ENCODE measurements around the gene PGM2L1. TPM values are rescaled to one million over a fixed set of nuclear protein-coding genes. Genes with fewer than 3 reads are reported as not detected.

Gene PGM2L1
- total and polyA plus RNA-seq, 4 donors, result 0.33 to 8.2 (median 1.2) TPM

DNA sequence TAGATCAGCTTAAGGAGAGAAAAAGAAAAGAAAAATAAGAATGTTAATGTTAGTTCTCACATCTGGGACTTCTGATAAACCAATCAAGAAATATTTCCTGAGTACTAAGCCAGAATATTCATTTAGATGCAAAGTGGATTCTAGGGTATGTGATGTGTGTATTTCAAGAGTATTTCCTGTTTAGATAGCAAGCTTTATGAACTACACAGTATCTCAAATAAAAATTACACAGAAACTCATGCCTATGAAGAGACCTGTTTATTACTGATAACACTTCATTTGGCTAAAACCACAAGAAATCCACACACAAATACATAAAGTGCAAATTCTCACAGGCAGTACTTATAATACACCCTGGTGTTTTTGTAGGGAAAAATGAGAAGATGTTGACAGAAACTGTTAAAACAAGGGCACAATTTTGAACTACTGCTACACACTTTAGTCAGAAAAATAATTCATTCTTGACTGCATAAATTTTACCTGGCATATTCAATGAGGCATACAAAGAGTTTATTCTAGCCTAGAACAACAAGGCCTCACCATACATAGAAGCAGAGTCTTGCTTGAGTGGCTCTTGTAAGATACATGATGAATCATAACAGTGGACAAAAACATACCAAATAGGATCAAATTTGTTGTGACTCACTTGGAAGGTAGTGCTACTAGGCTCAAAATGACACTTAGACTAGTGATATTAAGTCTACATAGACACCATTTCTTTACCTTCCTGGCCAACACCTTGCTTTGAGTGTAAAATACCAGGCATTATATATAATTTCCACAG, 68.0 kb downstream of the PGM2L1 start:
- Histone ChIP-seq H3K4me3 (ENCODE audit: low read depth in 1 of 3, low read length in 3 of 3) (no peak overlapping the region), H3K9ac (ENCODE audit: low read depth in 1 of 2, low read length in 2 of 2) (no peak overlapping the region), H3K4me1 (ENCODE audit: control insufficient read depth in 4 of 4, insufficient read depth in 4 of 4, low read length in 3 of 4) (no peaks in the 10 kb centered on the region), H3K9me3 (ENCODE audit: control insufficient read depth in 4 of 4, low read length in 3 of 4) (no peaks in the 10 kb centered on the region), H3K27ac (ENCODE audit: low read depth in 1 of 2, low read length in 2 of 2) (no peak overlapping the region), H3K36me3 (ENCODE audit: control insufficient read depth in 4 of 4, insufficient read depth in 3 of 4, low read depth in 1 of 4, low read length in 3 of 4) (no peaks in the 10 kb centered on the region), H3K27me3 (ENCODE audit: control insufficient read depth in 4 of 4, insufficient read depth in 4 of 4, low read length in 3 of 4) (no peaks in the 10 kb centered on the region)
- DNase-seq (ENCODE audit: low spot score), result no peak
- TF ChIP-seq, protein P1, sequence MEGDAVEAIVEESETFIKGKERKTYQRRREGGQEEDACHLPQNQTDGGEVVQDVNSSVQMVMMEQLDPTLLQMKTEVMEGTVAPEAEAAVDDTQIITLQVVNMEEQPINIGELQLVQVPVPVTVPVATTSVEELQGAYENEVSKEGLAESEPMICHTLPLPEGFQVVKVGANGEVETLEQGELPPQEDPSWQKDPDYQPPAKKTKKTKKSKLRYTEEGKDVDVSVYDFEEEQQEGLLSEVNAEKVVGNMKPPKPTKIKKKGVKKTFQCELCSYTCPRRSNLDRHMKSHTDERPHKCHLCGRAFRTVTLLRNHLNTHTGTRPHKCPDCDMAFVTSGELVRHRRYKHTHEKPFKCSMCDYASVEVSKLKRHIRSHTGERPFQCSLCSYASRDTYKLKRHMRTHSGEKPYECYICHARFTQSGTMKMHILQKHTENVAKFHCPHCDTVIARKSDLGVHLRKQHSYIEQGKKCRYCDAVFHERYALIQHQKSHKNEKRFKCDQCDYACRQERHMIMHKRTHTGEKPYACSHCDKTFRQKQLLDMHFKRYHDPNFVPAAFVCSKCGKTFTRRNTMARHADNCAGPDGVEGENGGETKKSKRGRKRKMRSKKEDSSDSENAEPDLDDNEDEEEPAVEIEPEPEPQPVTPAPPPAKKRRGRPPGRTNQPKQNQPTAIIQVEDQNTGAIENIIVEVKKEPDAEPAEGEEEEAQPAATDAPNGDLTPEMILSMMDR (IDR thresholded peaks at IDR 0.05; ENCODE audit: low read depth, low read length, missing input control), result no peak
- TF ChIP-seq SP1 (IDR thresholded peaks at IDR 0.05) (no peak), NR2F2 (IDR thresholded peaks at IDR 0.05) (no peak), FOXA2 (IDR thresholded peaks at IDR 0.05) (no peak), HNF4A (conservative IDR thresholded peaks at IDR 0.05) (no peak), EGR1 (IDR thresholded peaks at IDR 0.05; ENCODE audit: low read depth in 2 of 2) (no peak), JUND (IDR thresholded peaks at IDR 0.05) (no peak), YY1 (IDR thresholded peaks at IDR 0.05) (no peak), RXRA (IDR thresholded peaks at IDR 0.05) (no peak), RAD21 (IDR thresholded peaks at IDR 0.05) (no peak), GABPA (IDR thresholded peaks at IDR 0.05 in 1 of 2, conservative IDR thresholded peaks at IDR 0.05 in 1 of 2) (no peak), TAF1 (conservative IDR thresholded peaks at IDR 0.05) (no peak)
- TF ChIP-seq, protein P2, sequence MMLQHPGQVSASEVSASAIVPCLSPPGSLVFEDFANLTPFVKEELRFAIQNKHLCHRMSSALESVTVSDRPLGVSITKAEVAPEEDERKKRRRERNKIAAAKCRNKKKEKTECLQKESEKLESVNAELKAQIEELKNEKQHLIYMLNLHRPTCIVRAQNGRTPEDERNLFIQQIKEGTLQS (IDR thresholded peaks at IDR 0.05), result no peak
- TF ChIP-seq, protein P3, sequence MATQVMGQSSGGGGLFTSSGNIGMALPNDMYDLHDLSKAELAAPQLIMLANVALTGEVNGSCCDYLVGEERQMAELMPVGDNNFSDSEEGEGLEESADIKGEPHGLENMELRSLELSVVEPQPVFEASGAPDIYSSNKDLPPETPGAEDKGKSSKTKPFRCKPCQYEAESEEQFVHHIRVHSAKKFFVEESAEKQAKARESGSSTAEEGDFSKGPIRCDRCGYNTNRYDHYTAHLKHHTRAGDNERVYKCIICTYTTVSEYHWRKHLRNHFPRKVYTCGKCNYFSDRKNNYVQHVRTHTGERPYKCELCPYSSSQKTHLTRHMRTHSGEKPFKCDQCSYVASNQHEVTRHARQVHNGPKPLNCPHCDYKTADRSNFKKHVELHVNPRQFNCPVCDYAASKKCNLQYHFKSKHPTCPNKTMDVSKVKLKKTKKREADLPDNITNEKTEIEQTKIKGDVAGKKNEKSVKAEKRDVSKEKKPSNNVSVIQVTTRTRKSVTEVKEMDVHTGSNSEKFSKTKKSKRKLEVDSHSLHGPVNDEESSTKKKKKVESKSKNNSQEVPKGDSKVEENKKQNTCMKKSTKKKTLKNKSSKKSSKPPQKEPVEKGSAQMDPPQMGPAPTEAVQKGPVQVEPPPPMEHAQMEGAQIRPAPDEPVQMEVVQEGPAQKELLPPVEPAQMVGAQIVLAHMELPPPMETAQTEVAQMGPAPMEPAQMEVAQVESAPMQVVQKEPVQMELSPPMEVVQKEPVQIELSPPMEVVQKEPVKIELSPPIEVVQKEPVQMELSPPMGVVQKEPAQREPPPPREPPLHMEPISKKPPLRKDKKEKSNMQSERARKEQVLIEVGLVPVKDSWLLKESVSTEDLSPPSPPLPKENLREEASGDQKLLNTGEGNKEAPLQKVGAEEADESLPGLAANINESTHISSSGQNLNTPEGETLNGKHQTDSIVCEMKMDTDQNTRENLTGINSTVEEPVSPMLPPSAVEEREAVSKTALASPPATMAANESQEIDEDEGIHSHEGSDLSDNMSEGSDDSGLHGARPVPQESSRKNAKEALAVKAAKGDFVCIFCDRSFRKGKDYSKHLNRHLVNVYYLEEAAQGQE (IDR thresholded peaks at IDR 0.05), result no peak
- TF ChIP-seq, protein P4, sequence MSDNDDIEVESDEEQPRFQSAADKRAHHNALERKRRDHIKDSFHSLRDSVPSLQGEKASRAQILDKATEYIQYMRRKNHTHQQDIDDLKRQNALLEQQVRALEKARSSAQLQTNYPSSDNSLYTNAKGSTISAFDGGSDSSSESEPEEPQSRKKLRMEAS (IDR thresholded peaks at IDR 0.05), result no peak

DNA sequence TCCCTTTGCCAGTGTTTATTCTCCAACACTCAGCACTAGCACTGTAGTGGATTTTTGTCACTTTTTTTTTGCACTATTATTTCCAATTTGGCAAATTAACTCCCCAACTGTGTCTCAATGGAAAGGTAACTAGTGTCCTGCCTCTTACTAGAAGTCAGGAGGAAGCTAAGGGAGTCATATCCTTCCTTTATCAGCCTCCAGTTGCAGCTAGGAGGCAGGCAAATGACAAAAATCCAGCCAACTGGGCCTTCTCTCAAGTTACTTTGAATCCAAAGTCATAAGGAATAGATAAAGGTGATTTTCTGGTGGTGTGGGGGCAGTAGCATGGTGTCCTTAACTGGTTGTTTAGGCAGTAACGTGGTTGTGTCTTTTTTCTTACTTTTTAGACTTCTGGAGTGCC, 71.2 kb downstream of the PGM2L1 start:
- no peak overlapping the region for H3K27ac ChIP-seq (ENCODE audit: low read depth in 1 of 2, low read length in 2 of 2)
- H3K36me3 ChIP-seq (ENCODE audit: control insufficient read depth in 4 of 4, insufficient read depth in 3 of 4, low read depth in 1 of 4, low read length in 3 of 4), result no peaks in the 10 kb centered on the region
- no peak for DNase-seq (ENCODE audit: low spot score)
- no peak overlapping the region for H3K4me3 ChIP-seq (ENCODE audit: low read depth in 1 of 3, low read length in 3 of 3)
- no peaks in the 10 kb centered on the region for H3K27me3 ChIP-seq (ENCODE audit: control insufficient read depth in 4 of 4, insufficient read depth in 4 of 4, low read length in 3 of 4)
- no peaks in the 10 kb centered on the region for H3K9me3 ChIP-seq (ENCODE audit: control insufficient read depth in 4 of 4, low read length in 3 of 4)
- TF ChIP-seq, protein P3 (IDR thresholded peaks at IDR 0.05), result no peak
- TF ChIP-seq EGR1 (IDR thresholded peaks at IDR 0.05; ENCODE audit: low read depth in 2 of 2), result no peak
- no peaks in the 10 kb centered on the region for H3K4me1 ChIP-seq (ENCODE audit: control insufficient read depth in 4 of 4, insufficient read depth in 4 of 4, low read length in 3 of 4)
- 91% methylated on average over 1 of the region's 1 CpG for WGBS
- H3K9ac ChIP-seq (ENCODE audit: low read depth in 1 of 2, low read length in 2 of 2), result no peak overlapping the region

Measured in liver (tissue), 9 donors.